HG02970 (cell line): ENCODE data around the gene LDB2.

ENCODE experiments used
- ATAC-seq: cut with Tn5 transposase; IDR thresholded peaks from one replicate; pipeline ENCODE4 v1.9.1; 2021; ENCODE audit warnings: mild to moderate bottlenecking, moderate library complexity, moderate number of reproducible peaks; ENCODE audit not compliant: unreplicated experiment, low FRiP score

LDB2 gene

GRCh38 chr4:16609170-16609758, 289.2 kb downstream of the LDB2 start:
- no peak for ATAC-seq

DNA sequence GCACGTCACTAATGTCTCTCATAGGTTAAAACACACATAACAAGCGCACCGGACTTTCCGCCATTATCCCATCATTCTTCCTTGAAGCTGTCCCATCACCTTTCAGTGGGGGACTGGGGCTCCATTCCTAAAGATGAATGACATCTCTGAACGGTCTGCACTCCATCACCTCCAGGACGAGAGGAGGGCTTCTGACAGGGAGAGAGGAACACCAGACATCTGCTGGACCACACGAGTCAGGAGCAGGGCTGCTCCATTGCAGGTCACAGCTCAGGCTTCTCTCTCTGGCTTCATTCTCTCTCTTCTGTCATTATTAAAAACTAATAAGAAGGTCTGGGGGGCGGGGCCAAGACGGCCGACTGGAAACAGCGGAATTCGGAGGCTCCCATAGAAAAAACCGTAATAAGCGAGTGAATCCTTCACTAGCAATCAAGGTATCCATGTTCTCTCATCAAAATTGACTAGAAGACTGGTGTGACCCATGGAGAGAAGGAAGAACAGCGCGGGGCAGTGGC, 289.8 kb downstream of the LDB2 start:
- ATAC-seq = no peak

DNA sequence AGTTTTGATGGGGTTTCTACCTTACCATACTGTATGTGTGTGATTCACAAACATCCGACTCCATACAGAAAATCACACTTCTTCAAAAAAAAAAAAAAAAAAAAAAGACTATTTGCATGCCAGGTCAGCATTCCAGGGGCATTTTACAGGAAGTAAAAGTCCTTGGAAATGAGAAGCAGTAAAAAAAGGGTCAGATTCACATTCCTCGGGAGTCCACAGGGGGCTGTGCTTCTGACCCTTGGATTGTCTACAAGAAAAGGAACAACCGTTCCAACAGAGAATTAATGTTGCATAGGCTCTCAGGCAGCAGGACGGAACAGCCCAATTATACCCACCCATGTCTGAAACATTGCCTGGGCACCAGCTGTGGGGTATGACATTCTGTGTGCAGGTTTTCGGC, 290.3 kb downstream of the LDB2 start:
- no peak for ATAC-seq

- ATAC-seq = no peak
Observed at GRCh38 chr4:16607241-16608066, 291.0 kb downstream of the LDB2 start.

DNA sequence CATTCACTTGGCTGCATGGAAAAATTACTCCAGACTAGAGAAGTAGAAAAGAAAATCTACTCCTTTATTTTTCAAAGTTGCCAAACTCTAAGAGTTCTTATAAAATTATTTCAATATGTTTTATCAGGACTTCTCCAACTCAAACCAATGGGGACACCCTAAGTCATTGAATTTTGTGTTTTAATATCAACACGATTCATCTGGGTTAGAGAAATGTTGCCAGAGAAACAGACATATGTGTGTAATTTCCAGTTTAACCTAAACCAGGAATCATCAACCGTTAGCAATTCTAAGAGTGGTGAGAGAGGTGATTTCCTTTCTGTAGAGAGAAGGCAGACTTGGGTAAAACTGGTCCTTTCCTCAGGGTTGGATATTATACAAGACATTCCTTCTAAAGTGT, 291.8 kb downstream of the LDB2 start:
- ATAC-seq = no peak

DNA sequence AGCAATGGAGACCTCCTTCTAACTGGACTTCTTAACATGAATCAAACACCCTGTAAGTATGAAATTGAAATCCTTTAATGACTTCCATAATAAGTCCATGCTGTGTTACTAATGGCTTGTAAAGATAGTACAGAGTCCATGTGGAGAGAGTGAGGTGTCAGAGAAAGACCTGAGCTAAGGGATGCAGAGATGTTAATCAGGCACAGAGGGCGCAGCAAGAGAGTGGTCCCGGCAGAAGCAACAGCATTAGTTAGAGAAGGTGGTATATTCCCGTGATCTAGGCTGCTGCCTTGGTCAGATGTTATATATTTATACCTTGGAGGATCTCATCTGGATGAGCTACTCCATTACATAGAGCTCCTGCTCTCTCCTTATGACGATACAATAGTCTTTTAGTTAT, 295.3 kb downstream of the LDB2 start:
- ATAC-seq = no peak

DNA sequence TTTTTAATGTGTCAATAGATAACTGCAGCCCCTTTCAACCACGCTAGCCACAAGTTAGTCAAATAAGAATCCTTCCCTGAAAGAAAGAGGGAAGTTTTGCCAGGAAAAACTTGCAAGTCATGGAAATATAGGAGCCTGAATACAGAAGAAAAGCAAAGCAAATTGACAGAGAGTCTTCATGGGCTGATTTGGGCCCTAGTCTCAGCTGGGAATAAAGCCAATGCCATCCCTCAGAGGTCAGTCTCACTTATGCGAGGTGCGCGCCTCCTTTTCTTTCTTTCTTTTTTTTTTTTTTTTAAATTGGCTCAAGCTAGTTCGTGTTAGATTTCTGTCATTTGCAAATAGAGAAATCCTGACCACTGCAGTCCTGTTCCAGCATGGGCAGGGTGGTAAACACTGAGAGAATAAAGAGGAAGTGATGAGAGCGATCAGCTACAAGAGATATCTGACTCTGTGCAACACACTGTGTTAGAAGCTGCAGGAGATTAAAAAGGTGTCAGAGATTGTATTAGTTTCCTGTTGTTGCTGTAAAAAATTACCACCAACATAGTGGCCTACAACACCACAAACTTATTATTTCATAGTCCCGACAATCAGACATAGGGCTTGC, 299.7 kb downstream of the LDB2 start:
- no peak for ATAC-seq

- ATAC-seq = no peak
Observed at GRCh38 chr4:16597845-16598596, 300.4 kb downstream of the LDB2 start.

DNA sequence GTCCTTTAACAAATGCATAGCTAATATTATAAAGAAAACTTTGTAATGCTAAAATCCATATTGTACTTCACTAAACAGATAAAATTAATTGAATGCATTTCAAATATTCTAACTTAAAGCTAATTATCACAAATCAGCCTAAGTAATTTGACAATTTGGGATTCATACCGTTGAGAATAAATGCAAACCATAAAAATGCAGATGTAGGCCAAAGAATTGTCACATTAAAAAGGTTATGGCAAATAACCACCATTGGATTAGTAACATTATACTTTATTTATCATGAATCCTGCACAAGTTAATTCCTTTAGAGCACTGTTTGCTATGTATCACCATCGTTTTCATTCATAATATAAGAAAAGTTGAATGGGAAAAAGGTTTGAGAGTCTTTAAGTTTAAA, 301.0 kb downstream of the LDB2 start:
- ATAC-seq = no peak

DNA sequence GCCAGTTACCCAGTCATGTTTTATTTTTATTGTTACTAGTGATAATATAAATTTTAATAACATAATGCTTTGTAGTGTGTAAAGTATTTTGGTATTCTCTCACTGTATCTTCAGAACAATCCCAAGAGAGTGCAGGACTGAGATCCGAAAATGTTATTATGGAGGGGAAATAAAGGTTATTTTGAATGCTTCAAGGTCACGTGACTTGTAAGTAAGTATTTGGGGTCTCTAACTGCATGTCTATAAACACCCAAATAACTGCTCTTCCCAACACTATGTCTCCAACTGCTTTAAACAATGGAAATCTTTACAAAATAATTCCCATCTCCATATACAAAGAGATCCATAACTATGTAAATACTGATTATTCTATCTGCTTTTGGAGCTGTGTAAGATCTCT, 302.2 kb downstream of the LDB2 start:
- no peak for ATAC-seq

DNA sequence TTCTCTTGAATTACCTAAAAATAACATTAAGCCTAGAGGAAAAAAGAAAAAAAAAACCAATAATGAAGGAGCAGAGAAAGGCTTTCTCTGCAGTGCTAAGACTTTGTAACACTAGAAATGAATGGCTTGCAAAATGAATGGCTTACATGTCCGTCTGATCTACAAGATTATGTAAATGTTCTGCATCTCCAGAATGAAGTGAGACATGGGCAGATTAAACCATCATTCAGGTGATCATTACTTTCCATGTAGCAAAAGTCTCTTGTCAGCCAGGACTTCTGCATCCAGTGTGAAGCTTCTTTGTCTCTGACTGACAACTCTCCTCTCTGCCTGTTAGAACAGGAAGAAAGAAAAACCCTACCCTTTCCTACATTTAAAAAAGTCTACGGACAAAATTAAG, 304.3 kb downstream of the LDB2 start:
- ATAC-seq = no peak

DNA sequence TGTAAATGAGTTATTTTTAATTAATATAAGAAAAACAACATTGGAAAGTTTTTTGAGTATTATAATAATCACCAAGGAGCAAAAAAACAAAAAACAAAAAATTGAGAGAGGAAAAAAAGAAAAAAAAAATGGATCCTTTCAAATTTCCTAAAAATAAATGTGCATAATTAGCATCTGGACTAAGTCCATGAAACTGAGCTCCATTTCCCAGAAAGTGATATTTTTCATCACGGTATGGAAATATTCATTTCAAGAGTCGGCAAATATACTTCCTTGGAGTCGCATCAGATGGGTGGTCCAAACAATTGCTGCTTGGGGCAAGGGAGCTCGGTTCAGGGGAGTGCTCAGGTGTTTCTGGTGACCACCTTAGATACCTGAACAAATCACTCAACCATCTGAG, 305.1 kb downstream of the LDB2 start:
- ATAC-seq = no peak

DNA sequence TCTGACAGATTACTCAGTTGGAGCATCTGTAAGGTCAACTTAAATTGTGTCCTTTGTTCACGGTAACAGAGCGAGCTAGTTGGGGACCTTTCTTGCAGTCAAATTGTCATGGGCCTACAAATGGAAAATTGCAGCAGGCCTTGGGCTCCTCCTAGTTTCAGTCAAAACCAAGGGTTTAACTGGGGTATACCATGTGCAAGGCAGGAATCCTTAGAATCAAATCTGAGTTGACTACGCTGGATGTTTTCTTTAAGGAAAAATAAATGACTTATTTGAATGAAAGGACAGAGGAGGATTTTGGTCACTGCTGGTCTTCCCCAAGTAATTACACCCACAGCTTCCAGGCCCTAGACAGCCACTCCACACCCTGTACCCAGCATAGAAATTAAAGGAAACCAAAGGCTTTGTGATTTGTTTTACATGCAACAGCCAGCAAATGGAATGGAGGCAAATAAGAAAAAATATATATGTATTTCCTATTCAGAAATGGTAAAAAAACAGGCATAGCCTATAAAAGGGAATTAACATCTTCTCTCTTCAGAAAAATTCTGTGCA, 307.1 kb downstream of the LDB2 start:
- ATAC-seq = no peak

- ATAC-seq = no peak
Observed at GRCh38 chr4:16590797-16591196, 307.6 kb downstream of the LDB2 start.

DNA sequence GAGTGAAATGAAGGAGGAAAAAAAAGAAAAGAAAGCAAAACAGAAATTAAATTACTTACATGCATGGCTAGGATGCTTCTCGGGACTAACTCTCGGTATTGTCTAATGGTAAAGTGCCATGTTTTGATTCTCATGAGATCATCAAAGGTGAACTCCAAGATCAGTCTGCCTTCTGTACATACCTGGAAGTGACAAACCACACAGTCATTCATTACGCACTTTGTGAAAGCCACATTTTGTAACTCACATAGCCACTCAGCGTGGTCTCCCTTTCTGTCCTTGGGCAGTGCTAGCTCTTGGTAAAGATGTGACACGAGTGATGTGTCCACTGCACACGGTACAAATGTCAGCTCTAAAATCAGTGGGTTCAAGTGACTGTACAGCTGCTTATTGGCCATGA, 309.8 kb downstream of the LDB2 start:
- ATAC-seq = no peak

DNA sequence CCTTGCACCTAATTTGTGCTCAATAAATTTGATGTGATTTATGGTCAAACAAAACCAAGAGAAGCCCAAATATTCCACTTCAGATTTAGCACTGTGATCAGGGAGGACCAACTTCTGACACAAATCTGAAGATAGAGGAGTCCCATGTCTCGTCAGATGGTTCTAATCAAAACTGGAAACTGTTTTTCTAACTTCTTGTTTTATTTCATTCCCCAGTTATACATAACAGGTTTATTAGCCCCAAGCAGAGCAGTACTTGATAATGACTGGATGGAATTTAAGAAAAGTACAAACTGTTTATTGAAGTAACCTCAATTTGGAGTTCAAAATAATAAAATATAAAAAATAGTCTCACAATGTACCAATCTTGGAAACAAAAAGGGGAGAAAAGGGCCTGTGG, 310.3 kb downstream of the LDB2 start:
- no peak for ATAC-seq

- no peak for ATAC-seq
Observed at GRCh38 chr4:16585053-16585452, 313.4 kb downstream of the LDB2 start.

DNA sequence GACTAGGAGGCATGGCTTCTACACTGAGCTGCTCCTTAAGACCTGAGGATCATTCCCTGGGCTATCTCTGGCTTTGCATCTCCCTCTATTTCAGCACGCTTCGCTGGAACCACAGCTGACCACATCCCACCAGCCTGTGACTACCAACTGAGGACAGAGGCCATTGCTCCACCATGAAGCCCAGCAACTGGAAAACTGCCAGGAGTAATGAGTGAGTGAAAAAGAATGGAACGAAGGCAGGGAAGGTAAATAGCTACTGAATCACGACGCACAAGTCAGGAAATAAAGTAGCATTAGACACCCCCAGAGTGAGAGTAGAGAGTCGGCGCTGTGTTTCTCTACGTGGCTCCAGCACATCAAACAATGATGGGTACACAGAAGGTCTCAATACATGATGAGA, 314.7 kb downstream of the LDB2 start:
- ATAC-seq = no peak

- no peak for ATAC-seq
Observed at GRCh38 chr4:16582526-16582925, 315.9 kb downstream of the LDB2 start.

GRCh38 chr4:16582036-16582435, 316.4 kb downstream of the LDB2 start:
- no peak for ATAC-seq

- no peak for ATAC-seq
Observed at GRCh38 chr4:16581117-16581516, 317.3 kb downstream of the LDB2 start.
